Measurements from ENCODE around the gene IL17RE.

DNA sequence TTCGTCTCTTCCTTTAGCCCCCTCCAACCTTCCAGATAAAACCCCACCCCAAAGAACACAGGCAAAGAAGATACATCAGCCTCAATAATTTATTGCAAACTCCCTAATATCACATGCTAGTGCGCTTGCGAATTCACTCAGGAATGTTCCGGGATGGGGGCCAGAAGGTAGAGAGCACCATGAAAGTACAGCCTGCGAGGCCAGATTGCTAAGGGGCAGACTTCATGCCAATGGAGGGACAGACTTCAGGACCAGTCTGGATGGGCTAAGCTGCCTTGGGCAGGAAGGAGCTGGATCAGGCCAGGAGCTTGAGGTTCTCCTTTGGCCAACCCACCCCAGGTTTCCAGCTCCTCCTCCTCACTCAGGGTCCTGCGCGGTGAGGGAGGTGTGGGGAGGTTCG is 36.0 kb upstream of the IL17RE start:
- no peak for TF ChIP-seq POLR2A (IDR thresholded peaks at IDR 0.05)
- TF ChIP-seq, protein P1, sequence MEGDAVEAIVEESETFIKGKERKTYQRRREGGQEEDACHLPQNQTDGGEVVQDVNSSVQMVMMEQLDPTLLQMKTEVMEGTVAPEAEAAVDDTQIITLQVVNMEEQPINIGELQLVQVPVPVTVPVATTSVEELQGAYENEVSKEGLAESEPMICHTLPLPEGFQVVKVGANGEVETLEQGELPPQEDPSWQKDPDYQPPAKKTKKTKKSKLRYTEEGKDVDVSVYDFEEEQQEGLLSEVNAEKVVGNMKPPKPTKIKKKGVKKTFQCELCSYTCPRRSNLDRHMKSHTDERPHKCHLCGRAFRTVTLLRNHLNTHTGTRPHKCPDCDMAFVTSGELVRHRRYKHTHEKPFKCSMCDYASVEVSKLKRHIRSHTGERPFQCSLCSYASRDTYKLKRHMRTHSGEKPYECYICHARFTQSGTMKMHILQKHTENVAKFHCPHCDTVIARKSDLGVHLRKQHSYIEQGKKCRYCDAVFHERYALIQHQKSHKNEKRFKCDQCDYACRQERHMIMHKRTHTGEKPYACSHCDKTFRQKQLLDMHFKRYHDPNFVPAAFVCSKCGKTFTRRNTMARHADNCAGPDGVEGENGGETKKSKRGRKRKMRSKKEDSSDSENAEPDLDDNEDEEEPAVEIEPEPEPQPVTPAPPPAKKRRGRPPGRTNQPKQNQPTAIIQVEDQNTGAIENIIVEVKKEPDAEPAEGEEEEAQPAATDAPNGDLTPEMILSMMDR (IDR thresholded peaks at IDR 0.05), result no peak
